Measurements from ENCODE around the gene APCS. TPM values are rescaled to one million over a fixed set of nuclear protein-coding genes. Genes with fewer than 3 reads are reported as not detected.

APCS gene
- total and polyA plus RNA-seq, 2 of the 13 experiments (the other 11 are each of a cell fraction or from before 2014, with no cell fraction given) = not detected

GRCh38 chr1:159632922-159633321 lies 45.3 kb downstream of the APCS start:
- H3K27me3 ChIP-seq (ENCODE audit: control insufficient read depth in 1 of 2, insufficient read depth in 2 of 2, low read length in 2 of 2) = no peaks in the 10 kb centered on the region
- ChIA-PET POLR2A (no interaction called here), CTCF (ENCODE audit: low intra/inter-chr PET ratio, low total read pairs) (no interaction called here)
- H3K9ac ChIP-seq (ENCODE audit: insufficient read depth, low read depth, low read length) = no peak overlapping the region
- no TSS peak for BruUV-seq (replicated peaks)
- no peak overlapping the region for H3K4me2 ChIP-seq (ENCODE audit: low read depth, low read length)
- no peaks in the 10 kb centered on the region for H3K9me3 ChIP-seq (ENCODE audit: low read length)
- no peak for ATAC-seq
- H2AFZ ChIP-seq (ENCODE audit: low read length) = no peak overlapping the region
- no peaks in the 10 kb centered on the region for H3K36me3 ChIP-seq (replicated peaks in 1 of 2; ENCODE audit: control insufficient read depth in 1 of 2, insufficient read depth in 2 of 2, low read length in 2 of 2)
- H3K4me3 ChIP-seq (replicated peaks in 1 of 3; ENCODE audit: insufficient read depth in 1 of 3, low read depth in 2 of 3, low read length in 3 of 3) = no peak overlapping the region
- H4K20me1 ChIP-seq (ENCODE audit: insufficient read depth, low read length) = no peaks in the 10 kb centered on the region
- TF ChIP-seq U2AF2 (IDR thresholded peaks at IDR 0.05; ENCODE audit: low read depth, low read length) = no peak
- TF ChIP-seq ZNF484 (CRISPR knock-in tag; IDR thresholded peaks at IDR 0.05; ENCODE audit: borderline replicate concordance, low read depth) = no peak
- no peak for TF ChIP-seq HOXD1 (CRISPR knock-in tag; IDR thresholded peaks at IDR 0.05)
- no peak for TF ChIP-seq ATF7 (IDR thresholded peaks at IDR 0.05)
- no peak for TF ChIP-seq ATF7 (CRISPR knock-in tag; IDR thresholded peaks at IDR 0.05)
- TF ChIP-seq ZNF878 (CRISPR knock-in tag; IDR thresholded peaks at IDR 0.05) = no peak
- TF ChIP-seq ZNF143 (CRISPR knock-in tag; IDR thresholded peaks at IDR 0.05) = no peak
- no peak for TF ChIP-seq ZFP41 (CRISPR knock-in tag; IDR thresholded peaks at IDR 0.05; ENCODE audit: borderline replicate concordance)
- no peak for TF ChIP-seq SUZ12 (IDR thresholded peaks at IDR 0.05; ENCODE audit: low read depth, low read length)
- TF ChIP-seq TBX2 (CRISPR knock-in tag; IDR thresholded peaks at IDR 0.05; ENCODE audit: borderline replicate concordance) = no peak
- TF ChIP-seq, protein P1, sequence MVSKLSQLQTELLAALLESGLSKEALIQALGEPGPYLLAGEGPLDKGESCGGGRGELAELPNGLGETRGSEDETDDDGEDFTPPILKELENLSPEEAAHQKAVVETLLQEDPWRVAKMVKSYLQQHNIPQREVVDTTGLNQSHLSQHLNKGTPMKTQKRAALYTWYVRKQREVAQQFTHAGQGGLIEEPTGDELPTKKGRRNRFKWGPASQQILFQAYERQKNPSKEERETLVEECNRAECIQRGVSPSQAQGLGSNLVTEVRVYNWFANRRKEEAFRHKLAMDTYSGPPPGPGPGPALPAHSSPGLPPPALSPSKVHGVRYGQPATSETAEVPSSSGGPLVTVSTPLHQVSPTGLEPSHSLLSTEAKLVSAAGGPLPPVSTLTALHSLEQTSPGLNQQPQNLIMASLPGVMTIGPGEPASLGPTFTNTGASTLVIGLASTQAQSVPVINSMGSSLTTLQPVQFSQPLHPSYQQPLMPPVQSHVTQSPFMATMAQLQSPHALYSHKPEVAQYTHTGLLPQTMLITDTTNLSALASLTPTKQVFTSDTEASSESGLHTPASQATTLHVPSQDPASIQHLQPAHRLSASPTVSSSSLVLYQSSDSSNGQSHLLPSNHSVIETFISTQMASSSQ (IDR thresholded peaks at IDR 0.05; ENCODE audit: low read depth) = no peak
- TF ChIP-seq, protein P1 (CRISPR knock-in tag; IDR thresholded peaks at IDR 0.05; ENCODE audit: borderline replicate concordance) = no peak
- TF ChIP-seq TAF15 (IDR thresholded peaks at IDR 0.05; ENCODE audit: low read depth, low read length, poor library complexity, severe bottlenecking) = no peak
- TF ChIP-seq ZUFSP (CRISPR knock-in tag; IDR thresholded peaks at IDR 0.05; ENCODE audit: borderline replicate concordance) = no peak
- no peak for TF ChIP-seq ZFX (CRISPR knock-in tag; IDR thresholded peaks at IDR 0.05; ENCODE audit: low read depth)
- no peak for TF ChIP-seq ZNF460 (CRISPR knock-in tag; IDR thresholded peaks at IDR 0.05; ENCODE audit: borderline replicate concordance)
- TF ChIP-seq ZNF660 (CRISPR knock-in tag; IDR thresholded peaks at IDR 0.05; ENCODE audit: borderline replicate concordance, low read depth) = no peak
- TF ChIP-seq GABPA (IDR thresholded peaks at IDR 0.05; ENCODE audit: low read depth, low read length) = no peak
- TF ChIP-seq GABPA (CRISPR knock-in tag; IDR thresholded peaks at IDR 0.05; ENCODE audit: low read depth) = no peak
- no peaks in the 10 kb centered on the region for H3K4me1 ChIP-seq (ENCODE audit: insufficient read depth, low read length)
- in situ Hi-C loops (cut with HindIII; ENCODE audit: extremely low pct_ligation_motif_present, low pct_unique_long_range_greater_than_20kb) (no loop called here), intact Hi-C loops (cut with micrococcal nuclease; ENCODE audit: unreplicated experiment) (no loop called here)
- H3K27ac ChIP-seq (ENCODE audit: extremely low read length, insufficient read depth, low read length) = no peak overlapping the region
- H3K79me2 ChIP-seq (ENCODE audit: insufficient read depth, low read length) = no peaks in the 10 kb centered on the region
- FAIRE-seq = no peak
- no peak for DNase-seq (ENCODE audit: low spot score)

All from HepG2 (cell line).